ENCODE results near the gene EGFL8.

DNA sequence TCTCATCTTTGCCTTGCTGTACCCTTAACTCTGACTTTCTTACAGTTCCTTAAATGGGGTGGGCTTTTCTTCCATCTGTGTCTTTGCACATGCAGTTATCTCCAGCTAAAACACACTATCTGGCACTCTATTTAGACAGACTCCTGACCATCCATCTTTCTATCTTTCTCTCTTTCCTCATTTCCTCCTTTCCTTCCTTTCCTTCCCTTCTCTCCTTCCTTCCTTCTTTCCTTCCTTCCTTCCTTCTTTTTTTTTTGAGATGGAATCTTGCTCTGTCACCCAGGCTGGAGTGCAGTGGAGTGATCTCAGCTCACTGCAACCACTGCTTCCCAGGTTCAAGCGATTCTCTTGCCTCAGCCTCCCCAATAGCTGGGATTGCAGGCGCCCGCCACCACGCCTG lies 51.2 kb downstream of the EGFL8 start:
- TF ChIP-seq CTCF (IDR thresholded peaks at IDR 0.05; ENCODE audit: low read depth, low read length) (no peak), EZH2phosphoT487 (IDR thresholded peaks at IDR 0.05; ENCODE audit: low read depth) (no peak)
